Smooth muscle cell (in vitro differentiated cells): ENCODE measurements around the gene NCAPD2. TPM values are rescaled to one million over a fixed set of nuclear protein-coding genes. Genes with fewer than 3 reads are reported as not detected.
A peak's percentile ranks its signal among the peaks of the same experiment; 100 is the strongest.
"Not testable (repeated sequence)": the region's sequence is repeated elsewhere in the genome, so short reads cannot be mapped to it uniquely, and the experiment has no call there.

ENCODE experiments used
- DNase-seq: peaks from one replicate; lab custom pipeline; 2025; ENCODE audit not compliant: unreplicated experiment; lab: John Stamatoyannopoulos, UW
- H2AFZ ChIP-seq: fragments of 200-600 bp; sonication (generic); 2 replicates; pipeline ENCODE4 v1.6.0; 2016; ENCODE audit warnings: antibody characterized with exemption, low read depth, mild to moderate bottlenecking
- H3F3A ChIP-seq: fragments of 200-600 bp; sonication (generic); 2 replicates; pipeline ENCODE4 v1.6.0; 2017; ENCODE audit warnings: antibody characterized with exemption, low read depth
- H3K27ac ChIP-seq: fragments of 200-600 bp; sonication (generic); 2 replicates; pipeline ENCODE4 v1.5.1; 2016; ENCODE audit warnings: low read depth, mild to moderate bottlenecking
- H3K27me3 ChIP-seq: fragments of 200-600 bp; sonication (generic); 2 replicates; pipeline ENCODE4 v1.6.1; 2016; ENCODE audit warnings: low read depth, mild to moderate bottlenecking
- H3K36me3 ChIP-seq: fragments of 200-600 bp; sonication (generic); 2 replicates; pipeline ENCODE4 v1.5.1; 2016; ENCODE audit warnings: low read depth
- H3K4me1 ChIP-seq: fragments of 200-600 bp; sonication (generic); 2 replicates; pipeline ENCODE4 v1.5.1; 2016; ENCODE audit warnings: low read depth
- H3K4me2 ChIP-seq: fragments of 200-600 bp; sonication (generic); 2 replicates; pipeline ENCODE4 v1.6.0; 2016; ENCODE audit warnings: mild to moderate bottlenecking
- H3K4me3 ChIP-seq: fragments of 200-600 bp; sonication (generic); 2 replicates; pipeline ENCODE4 v1.5.1; 2016; ENCODE audit warnings: mild to moderate bottlenecking
- H3K79me2 ChIP-seq: fragments of 200-600 bp; sonication (generic); 2 replicates; pipeline ENCODE4 v1.6.0; 2016; ENCODE audit warnings: low read depth, mild to moderate bottlenecking
- H3K9ac ChIP-seq: fragments of 200-600 bp; sonication (generic); 2 replicates; pipeline ENCODE4 v1.6.0; 2016; ENCODE audit warnings: low read depth
- H3K9me3 ChIP-seq: fragments of 200-600 bp; sonication (generic); replicated peaks from 2 replicates; pipeline ENCODE4 v1.5.1; 2016; ENCODE audit warnings: low read depth
- H4K20me1 ChIP-seq: fragments of 200-600 bp; sonication (generic); 2 replicates; pipeline ENCODE4 v1.6.0; 2016; ENCODE audit warnings: low read depth
- CTCF ChIP-seq: fragments of 200-600 bp; sonication (generic); IDR thresholded peaks from 2 replicates; pipeline ENCODE4 v1.5.1; 2017; ENCODE audit warnings: borderline replicate concordance, mild to moderate bottlenecking, antibody characterized with exemption; ENCODE audit not compliant: insufficient read depth, poor library complexity, severe bottlenecking
- WGBS: methylation state at CpG from one replicate; pipeline ENCODE4 v1.1.7; 2016; ENCODE audit warnings: low lambda C conversion rate; 5-methylcytosine and 5-hydroxymethylcytosine counted together
- polyA plus RNA-seq: library from polyadenylated mRNA; unstranded; fragments of >200 nt; fragmentation: Nextera tagmentation; extraction: Ambion mirVana; gene quantifications from 2 replicates; pipeline ENCODE4 v1.2.1, GENCODE V29; 2016
- total RNA-seq: library from RNA; depleted of rRNA; stranded (reverse); fragments of >200 nt; gene quantifications from 2 replicates; pipeline ENCODE4 v1.2.3, GENCODE V29; 2014

The NCAPD2 gene
- total and polyA plus RNA-seq, 2 experiments from 2014 or later = 17.6 to 22.7 TPM

GRCh38 chr12:6494968-6495367, 1.1 kb downstream of the NCAPD2 start:
- peaks cover 21% of the 10 kb centered on the region for H3K4me1 ChIP-seq
- TF ChIP-seq CTCF = no peak
- peak overlapping the region; percentile 74 for H3K4me3 ChIP-seq
- H3K4me2 ChIP-seq = peak overlapping the region; percentile 84
- peaks cover 3% of the 10 kb centered on the region for H3F3A ChIP-seq
- H3K27ac ChIP-seq = no peak overlapping the region
- H3K79me2 ChIP-seq = peaks cover 35% of the 10 kb centered on the region
- DNase-seq = no peak
- H4K20me1 ChIP-seq = peaks cover 6% of the 10 kb centered on the region
- no peaks in the 10 kb centered on the region for H3K9me3 ChIP-seq
- no peaks in the 10 kb centered on the region for H3K27me3 ChIP-seq
- H2AFZ ChIP-seq = no peak overlapping the region
- no peaks in the 10 kb centered on the region for H3K36me3 ChIP-seq
- WGBS = 87% methylated on average over 1 of the region's 1 CpG
- peak overlapping the region; percentile 4 for H3K9ac ChIP-seq

GRCh38 chr12:6497291-6497690, 3.4 kb downstream of the NCAPD2 start:
- WGBS = 95% methylated on average over 3 of the region's 3 CpGs
- peaks cover 44% of the 10 kb centered on the region for H3K79me2 ChIP-seq
- not testable (repeated sequence) for H3K9me3 ChIP-seq

GRCh38 chr12:6500466-6500865, 6.6 kb downstream of the NCAPD2 start:
- no peaks in the 10 kb centered on the region for H3F3A ChIP-seq
- H4K20me1 ChIP-seq = no peaks in the 10 kb centered on the region
- no peak overlapping the region for H3K4me2 ChIP-seq
- H3K9ac ChIP-seq = no peak overlapping the region
- WGBS = 88% methylated on average over 2 of the region's 2 CpGs
- no peaks in the 10 kb centered on the region for H3K27me3 ChIP-seq
- H3K27ac ChIP-seq = no peak overlapping the region
- H2AFZ ChIP-seq = no peak overlapping the region
- TF ChIP-seq CTCF = no peak
- H3K4me3 ChIP-seq = no peak overlapping the region
- H3K9me3 ChIP-seq = no peaks in the 10 kb centered on the region
- DNase-seq = no peak
- H3K36me3 ChIP-seq = no peaks in the 10 kb centered on the region
- H3K79me2 ChIP-seq = peaks cover 32% of the 10 kb centered on the region
- H3K4me1 ChIP-seq = peaks cover 2% of the 10 kb centered on the region

More at GRCh38 chr12:6497291-6497690, 3.4 kb downstream of the NCAPD2 start:
- H3K36me3 ChIP-seq, H3K4me3 ChIP-seq, H3K27ac ChIP-seq, H3K4me2 ChIP-seq, H3K9ac ChIP-seq, H3F3A ChIP-seq, DNase-seq, H2AFZ ChIP-seq, H4K20me1 ChIP-seq, H3K27me3 ChIP-seq: not testable (repeated sequence)
- peaks cover 17% of the 10 kb centered on the region for H3K4me1 ChIP-seq

- Histone ChIP-seq H3K36me3 (no peaks in the 10 kb centered on the region), H4K20me1 (no peaks in the 10 kb centered on the region), H3F3A (no peaks in the 10 kb centered on the region), H3K4me3 (no peak overlapping the region), H3K79me2 (peaks cover 20% of the 10 kb centered on the region), H3K4me2 (peak overlapping the region; percentile 70), H3K4me1 (peaks cover 18% of the 10 kb centered on the region), H2AFZ (peak overlapping the region; percentile 83), H3K27ac (peak overlapping the region; percentile 84), H3K9ac (peak overlapping the region; percentile 37), H3K9me3 (no peaks in the 10 kb centered on the region), H3K27me3 (no peaks in the 10 kb centered on the region)
- no peak for DNase-seq
- no peak for TF ChIP-seq CTCF
- WGBS = 65% methylated on average over 12 of the region's 12 CpGs
Measured at GRCh38 chr12:6507102-6507998, 13.4 kb downstream of the NCAPD2 start.
